CD4-positive, alpha-beta T cell treated with Interleukin-2 at 100 ng/mL for 4 hours (primary cell): ENCODE data around the gene IRX2.

Experiments used
- DNase-seq: peaks from one replicate; pipeline ENCODE4 v3.0.0-alpha.2; 2020; ENCODE audit warnings: low spot score

IRX2 gene

GRCh38 chr5:2714026-2714425, 37.5 kb downstream of the IRX2 start:
- no peak for DNase-seq

- no peak for DNase-seq
These were observed 39.7 kb downstream of the IRX2 start for GRCh38 chr5:2711446-2712425.

GRCh38 chr5:2710910-2711309, 40.6 kb downstream of the IRX2 start:
- no peak for DNase-seq

- DNase-seq: no peak
These were observed 41.3 kb downstream of the IRX2 start for GRCh38 chr5:2709976-2710689.

- DNase-seq: no peak
These were observed 42.7 kb downstream of the IRX2 start for GRCh38 chr5:2708751-2709150.

GRCh38 chr5:2708132-2708531, 43.3 kb downstream of the IRX2 start:
- no peak for DNase-seq

GRCh38 chr5:2705861-2706260, 45.6 kb downstream of the IRX2 start:
- DNase-seq: no peak

GRCh38 chr5:2704806-2705645, 46.5 kb downstream of the IRX2 start:
- DNase-seq: no peak

GRCh38 chr5:2704111-2704510, 47.4 kb downstream of the IRX2 start:
- DNase-seq: no peak

- no peak for DNase-seq
These were observed 47.9 kb downstream of the IRX2 start for GRCh38 chr5:2703615-2704014.

GRCh38 chr5:2703041-2703440, 48.4 kb downstream of the IRX2 start:
- DNase-seq: no peak

GRCh38 chr5:2702096-2702879, 49.2 kb downstream of the IRX2 start:
- no peak for DNase-seq

- DNase-seq: no peak
These were observed 49.9 kb downstream of the IRX2 start for GRCh38 chr5:2701592-2701991.

GRCh38 chr5:2700876-2701275, 50.6 kb downstream of the IRX2 start:
- DNase-seq: no peak

- no peak for DNase-seq
These were observed 51.8 kb downstream of the IRX2 start for GRCh38 chr5:2699686-2700085.

GRCh38 chr5:2699231-2699630, 52.2 kb downstream of the IRX2 start:
- DNase-seq: no peak

- no peak for DNase-seq
These were observed 52.9 kb downstream of the IRX2 start for GRCh38 chr5:2698581-2698980.

GRCh38 chr5:2697446-2698200, 53.9 kb downstream of the IRX2 start:
- DNase-seq: no peak

GRCh38 chr5:2697041-2697440, 54.4 kb downstream of the IRX2 start:
- no peak for DNase-seq
